GM19043 (cell line): ENCODE measurements around the gene PODXL2.

Source experiments
- ATAC-seq: cut with Tn5 transposase; IDR thresholded peaks from one replicate; pipeline ENCODE4 v1.9.1; 2021; ENCODE audit warnings: low read depth; ENCODE audit not compliant: unreplicated experiment

PODXL2 gene

GRCh38 chr3:127685708-127686511 is 56.9 kb downstream of the PODXL2 start:
- ATAC-seq = no peak

GRCh38 chr3:127686512-127686894 is 57.5 kb downstream of the PODXL2 start:
- no peak for ATAC-seq

- no peak for ATAC-seq
Observed at GRCh38 chr3:127687228-127687737, 58.3 kb downstream of the PODXL2 start.

- ATAC-seq = no peak
Observed at GRCh38 chr3:127688022-127688415, 59.0 kb downstream of the PODXL2 start.

- ATAC-seq = no peak
Observed at GRCh38 chr3:127688416-127689265, 59.7 kb downstream of the PODXL2 start.

- ATAC-seq = no peak
Observed at GRCh38 chr3:127689266-127689860, 60.4 kb downstream of the PODXL2 start.

GRCh38 chr3:127690106-127690505 is 61.1 kb downstream of the PODXL2 start:
- no peak for ATAC-seq

GRCh38 chr3:127690823-127691452 is 62.0 kb downstream of the PODXL2 start:
- no peak for ATAC-seq

- ATAC-seq = no peak
Observed at GRCh38 chr3:127691489-127691888, 62.5 kb downstream of the PODXL2 start.

GRCh38 chr3:127691974-127692373 is 63.0 kb downstream of the PODXL2 start:
- ATAC-seq = no peak

- no peak for ATAC-seq
Observed at GRCh38 chr3:127692501-127693335, 63.7 kb downstream of the PODXL2 start.

GRCh38 chr3:127693336-127693843 is 64.4 kb downstream of the PODXL2 start:
- no peak for ATAC-seq

GRCh38 chr3:127694467-127695215 is 65.7 kb downstream of the PODXL2 start:
- ATAC-seq = no peak

- ATAC-seq = no peak
Observed at GRCh38 chr3:127697551-127698240, 68.7 kb downstream of the PODXL2 start.

GRCh38 chr3:127698286-127698685 is 69.3 kb downstream of the PODXL2 start:
- no peak for ATAC-seq

GRCh38 chr3:127698691-127699415 is 69.9 kb downstream of the PODXL2 start:
- no peak for ATAC-seq

- no peak for ATAC-seq
Observed at GRCh38 chr3:127699416-127700300, 70.7 kb downstream of the PODXL2 start.
